ENCODE measurements around the gene PARVB.
"Not testable (repeated sequence)": the region's sequence is repeated elsewhere in the genome, so short reads cannot be mapped to it uniquely, and the experiment has no call there.

PARVB gene

DNA sequence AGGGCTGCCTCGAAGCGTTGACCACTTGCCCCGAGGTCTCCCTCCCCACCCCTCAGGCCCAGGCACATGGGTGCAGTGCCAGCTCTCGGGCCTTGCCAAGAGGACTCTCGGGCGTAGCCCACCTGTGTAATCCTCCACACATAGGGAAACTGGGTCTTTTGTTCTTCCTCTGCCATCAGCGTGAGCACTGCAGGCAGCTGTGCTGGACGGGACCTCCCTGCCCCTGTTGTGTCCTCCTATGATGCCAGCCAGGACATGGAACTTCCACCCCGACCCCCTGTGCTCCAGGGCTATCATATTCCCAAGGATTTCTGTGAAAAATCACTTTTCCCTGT is 66.4 kb downstream of the PARVB start:
- no peak for FAIRE-seq

GRCh38 chr22:44091021-44091721 is 67.1 kb downstream of the PARVB start:
- no peak for FAIRE-seq

DNA sequence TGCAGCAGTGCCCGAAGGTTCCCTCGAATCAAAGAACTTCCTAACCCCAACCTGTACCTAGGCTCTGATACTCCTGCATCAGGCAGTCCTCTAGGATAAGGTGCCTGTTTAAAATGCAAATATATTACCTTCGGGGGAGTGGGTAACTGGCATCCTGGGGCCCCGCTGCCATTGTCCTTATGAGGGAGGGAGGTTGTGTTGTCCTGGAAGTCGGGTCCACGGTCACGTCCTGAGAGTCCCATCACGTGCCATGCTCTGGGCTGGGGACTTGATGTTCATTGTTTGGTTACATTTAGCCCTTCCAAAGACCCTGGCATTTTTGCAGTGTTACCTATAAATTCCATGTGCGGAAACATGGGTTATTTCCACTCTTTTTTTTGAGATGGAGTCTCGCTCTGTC is 67.6 kb downstream of the PARVB start:
- no peak for FAIRE-seq

GRCh38 chr22:44092636-44093220 is 68.6 kb downstream of the PARVB start:
- no peak for FAIRE-seq

GRCh38 chr22:44093791-44094190 is 69.7 kb downstream of the PARVB start:
- FAIRE-seq, result no peak

DNA sequence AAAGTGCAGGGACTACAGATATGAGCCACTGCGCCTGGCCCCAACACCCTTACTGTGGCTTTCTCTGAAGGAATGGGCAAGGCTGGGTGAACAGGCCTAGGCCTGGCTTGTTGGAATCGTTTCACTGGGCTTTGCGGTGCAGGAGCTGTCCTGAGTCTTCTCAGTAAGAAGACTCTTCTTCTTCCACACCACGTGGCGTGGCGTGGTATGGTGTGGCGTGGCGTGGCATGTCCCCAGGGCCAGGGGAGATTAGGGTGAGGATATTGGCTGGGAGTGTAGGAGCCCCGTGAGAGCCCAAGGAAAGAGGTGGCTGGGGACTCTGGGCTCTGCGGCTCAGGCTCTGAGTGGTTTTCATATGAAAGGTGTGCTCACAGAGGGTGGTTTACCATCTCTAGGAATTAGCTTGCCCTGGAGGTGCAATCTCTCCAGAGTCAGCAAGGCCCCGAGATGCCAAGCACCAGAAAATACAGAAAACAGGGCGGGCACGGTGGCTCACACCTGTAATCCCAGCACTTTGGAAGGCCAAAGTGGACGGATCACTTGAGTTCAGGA is 70.7 kb downstream of the PARVB start:
- no peak for FAIRE-seq

DNA sequence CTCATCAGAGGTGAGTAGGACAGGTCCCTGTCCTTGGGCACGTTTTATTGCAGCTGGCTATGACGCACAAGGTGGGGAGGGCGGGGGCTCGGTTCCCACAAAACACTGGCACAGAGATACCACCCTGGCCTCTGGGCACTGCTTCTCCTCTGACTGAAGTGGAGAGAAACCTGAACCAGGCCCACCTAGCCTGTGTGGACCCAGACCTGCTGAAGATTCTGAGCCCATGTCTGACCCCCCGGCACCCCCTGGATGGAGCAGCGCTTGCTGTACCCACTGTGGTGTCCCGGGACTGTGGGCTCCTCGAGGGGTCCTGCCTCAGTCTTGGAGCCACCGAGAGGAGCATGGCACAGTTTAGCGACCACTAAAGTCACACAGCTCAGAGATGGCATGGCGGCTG is 72.6 kb downstream of the PARVB start:
- no peak for FAIRE-seq

DNA sequence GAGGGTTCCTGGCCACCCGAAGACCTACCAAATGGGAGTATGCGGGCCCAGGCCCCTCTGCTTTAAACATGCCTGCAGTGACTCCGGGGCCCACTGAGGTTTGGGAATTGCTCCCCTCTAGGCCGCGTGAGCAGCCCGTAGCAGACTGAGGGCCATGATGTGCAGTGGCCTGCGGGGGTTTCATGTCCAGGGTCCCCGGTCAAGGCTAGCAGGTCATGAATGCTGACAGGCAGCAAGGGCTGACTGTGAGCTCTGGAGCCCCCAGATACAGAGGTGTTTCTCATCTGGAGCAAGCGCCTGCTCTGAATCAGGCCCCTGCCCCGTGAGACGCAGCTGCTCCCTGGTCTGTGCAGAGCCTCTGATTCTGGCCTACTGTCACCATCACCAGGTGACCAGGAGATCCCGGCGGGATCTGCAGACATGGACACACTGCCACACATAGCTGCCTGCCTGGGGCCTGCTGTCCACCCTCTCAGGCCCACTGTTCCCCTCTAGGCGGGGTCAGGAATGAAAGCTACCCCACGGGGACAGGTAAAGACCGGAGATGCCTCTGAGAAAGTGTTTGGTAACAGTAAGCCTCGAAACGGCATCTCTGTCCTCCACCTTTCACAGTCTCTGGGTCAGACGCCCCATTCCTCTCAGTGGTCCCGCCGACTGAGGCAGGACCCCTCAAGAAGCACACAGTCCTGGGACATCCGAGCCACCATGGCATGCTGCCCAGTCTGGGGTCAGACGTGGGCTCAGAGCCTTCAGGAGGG is 73.3 kb downstream of the PARVB start:
- no peak for FAIRE-seq

- no peak for FAIRE-seq
These were observed 74.1 kb downstream of the PARVB start for GRCh38 chr22:44098021-44098739.

DNA sequence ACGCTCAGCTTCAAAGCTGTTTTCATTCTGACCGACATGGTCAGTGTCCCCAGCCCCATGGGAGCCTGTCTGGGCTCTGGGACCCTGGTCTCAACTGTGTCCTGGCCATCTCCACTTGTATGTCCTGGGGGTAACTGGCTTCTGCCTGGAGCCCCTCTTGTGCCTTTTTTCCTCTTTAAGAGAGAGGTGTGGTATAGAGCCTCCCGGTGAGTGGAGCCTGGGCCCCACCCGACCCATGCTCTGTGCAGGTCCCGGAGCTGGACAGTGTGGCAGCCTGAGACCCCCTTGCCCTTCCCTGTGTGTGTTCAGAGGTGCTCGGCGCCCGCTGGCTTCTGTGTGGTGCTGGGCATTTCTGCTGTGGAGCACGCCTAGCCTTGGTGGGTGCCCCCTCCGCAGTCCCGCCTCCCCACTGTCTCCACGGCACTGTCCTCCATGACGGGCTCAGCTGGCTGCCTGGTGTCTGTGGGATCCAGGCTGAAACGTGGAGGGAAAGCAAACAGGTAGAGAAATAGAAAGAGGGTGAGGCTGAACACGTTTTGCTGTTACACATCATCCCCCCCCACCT is 74.9 kb downstream of the PARVB start:
- FAIRE-seq, result no peak

- FAIRE-seq, result no peak
These were observed 75.6 kb downstream of the PARVB start for GRCh38 chr22:44099696-44100095.

DNA sequence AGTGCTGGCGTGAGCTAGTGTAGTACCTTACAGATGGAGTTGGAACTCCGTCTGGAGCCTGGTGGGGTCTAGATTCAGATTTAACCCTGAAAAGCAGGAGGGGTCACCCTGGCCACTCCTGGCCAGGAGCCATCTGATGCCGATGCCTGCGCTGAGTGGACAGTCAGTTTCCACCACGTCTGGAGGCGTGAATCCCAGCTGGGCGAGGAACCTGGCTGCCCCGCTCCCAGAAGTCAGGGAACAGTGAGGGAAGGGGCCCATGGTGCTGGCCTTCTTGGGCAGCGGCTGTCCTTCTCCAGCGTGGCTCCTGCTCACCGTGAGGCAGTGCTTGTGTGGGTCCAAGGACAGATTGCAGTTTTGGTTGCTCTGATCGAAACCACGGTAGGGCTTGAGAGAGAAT is 76.3 kb downstream of the PARVB start:
- FAIRE-seq, result no peak

DNA sequence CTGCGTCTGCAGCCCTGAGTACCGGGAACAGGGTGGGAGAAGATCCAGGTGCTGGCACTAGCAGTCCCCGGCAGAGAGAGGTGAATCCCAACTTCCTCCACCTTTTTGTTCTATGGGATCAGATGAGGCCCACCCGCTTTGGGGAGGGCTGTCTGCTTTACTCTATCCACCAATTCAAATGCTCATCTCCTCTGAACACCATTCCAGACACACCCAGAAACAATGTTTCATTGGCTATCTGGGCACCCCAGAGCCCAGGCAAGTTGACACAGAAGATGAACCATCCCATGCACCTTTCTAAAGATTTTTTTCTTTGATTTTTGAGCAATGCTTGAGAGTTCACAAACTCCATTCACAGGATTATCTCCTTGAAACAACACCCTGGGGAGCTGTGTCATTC is 78.0 kb downstream of the PARVB start:
- no peak for FAIRE-seq

DNA sequence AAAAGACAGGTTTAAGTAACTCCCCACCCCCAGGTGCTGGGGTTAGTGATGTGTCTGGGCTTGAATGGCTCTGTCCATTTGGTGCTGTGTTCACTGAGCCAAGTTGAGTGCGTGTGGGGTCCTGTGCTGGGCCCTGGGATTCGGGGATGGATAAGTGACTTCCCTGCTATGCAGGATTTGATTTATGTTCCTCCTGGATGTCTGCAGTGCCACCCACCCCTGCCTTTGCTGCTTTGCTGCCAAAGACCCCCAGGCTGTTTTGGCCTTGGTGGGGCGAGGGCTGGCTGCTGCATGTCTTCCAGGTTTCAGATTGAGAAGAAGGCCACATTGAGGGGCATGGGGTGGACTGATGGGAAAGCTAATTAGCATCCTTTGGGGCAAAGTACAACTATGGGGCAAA is 78.8 kb downstream of the PARVB start:
- no peak for FAIRE-seq

DNA sequence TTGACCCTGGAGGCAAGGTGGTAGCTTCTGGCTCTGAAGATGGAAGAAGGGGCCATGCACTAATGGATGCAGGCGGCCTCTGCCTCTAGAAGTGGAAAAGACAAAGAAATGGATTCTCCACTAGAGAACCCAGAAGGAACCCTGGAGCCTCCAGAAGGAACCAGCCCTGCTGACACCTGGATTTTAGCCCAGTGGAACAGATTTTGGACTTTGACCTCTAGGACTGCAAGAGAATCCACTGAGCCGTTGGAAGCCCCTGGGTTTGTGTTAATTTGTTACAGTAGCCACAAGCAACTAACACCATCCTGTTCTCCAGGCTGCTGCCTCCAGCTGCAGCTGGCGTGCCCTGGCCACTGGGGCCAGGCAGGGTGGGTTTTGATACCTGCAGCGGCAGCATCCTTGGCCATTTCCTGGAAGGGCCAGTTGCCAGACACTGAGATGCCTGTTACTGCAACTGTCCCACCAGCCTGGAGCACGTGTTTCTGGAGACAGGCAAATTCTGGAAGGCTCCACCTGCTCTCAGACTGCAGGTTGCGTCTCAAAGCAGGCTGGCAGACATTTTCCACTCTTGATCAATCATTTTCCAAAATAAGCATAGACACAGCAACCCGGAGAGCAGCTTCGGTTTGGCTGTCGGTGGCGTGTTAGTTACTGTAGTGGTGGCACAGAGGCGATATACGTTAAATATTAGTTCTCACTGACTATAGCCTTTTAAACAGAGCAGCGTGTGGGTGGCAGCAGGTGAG is 79.8 kb downstream of the PARVB start:
- FAIRE-seq, result no peak

DNA sequence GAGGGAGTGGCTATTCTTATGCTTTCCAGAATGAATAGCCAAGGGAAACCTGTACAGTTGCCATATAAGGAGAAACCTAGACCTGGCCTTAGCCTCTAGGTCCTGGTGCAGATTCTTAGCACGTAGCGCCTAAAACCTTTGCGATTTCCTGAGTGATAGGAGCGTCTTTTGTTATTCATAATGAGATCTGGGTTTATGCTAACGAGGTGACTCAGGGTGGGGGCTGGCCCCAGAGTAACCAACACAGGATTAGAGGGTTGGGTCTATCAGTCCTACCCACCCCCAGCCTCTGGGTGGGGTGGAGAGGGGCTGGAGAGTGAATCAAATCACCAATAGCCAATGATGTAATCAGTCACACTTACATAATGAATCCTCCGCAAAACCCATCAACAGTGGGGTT is 83.2 kb downstream of the PARVB start:
- FAIRE-seq, result no peak

DNA sequence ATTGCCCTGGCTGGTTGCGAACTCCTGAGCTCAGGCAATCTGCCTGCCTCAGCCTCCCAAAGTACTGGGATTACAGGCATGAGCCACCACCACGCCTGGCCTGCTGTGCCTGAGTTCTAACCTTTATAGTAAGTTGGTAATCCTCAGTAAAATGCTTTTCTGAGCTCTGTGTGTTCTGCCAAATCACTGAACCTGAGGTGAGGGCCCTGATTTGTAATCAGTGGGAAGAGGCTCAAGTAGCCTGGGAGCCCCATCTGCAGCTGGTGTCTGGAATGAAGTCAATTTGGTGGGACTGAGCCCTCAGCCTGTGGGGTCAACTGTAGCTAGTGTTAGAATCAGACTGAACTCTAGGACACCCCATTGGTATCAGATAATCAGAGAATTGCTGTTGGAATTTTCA is 84.0 kb downstream of the PARVB start:
- FAIRE-seq, result no peak

DNA sequence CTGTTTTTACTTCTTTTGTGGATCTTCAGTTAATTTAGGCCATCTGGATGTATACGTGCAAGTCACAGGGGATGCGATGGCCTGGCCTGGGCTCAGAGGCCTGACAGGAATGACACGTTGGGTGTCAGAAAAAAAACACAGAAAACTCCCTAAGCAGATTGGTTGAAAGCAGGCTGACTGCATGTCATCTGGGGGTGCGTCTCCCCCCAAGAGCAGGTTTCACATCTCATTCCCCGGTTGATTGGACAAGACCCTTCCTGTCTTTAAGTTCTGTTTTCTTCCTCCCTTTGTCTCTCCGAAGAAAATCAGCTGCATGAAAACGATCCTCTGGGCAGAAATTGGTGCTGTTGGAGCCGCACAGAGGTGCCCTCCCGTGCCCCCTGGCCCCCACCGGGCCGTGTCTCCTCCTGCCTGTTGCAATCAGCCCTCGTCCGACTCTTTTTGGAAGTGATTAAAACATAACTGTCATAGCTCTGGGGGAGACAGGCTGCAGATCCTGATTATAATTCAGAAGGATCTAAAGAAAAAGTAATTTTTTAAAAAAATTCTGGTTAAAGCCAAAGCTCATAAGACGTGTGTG is 84.8 kb downstream of the PARVB start:
- no peak for FAIRE-seq

DNA sequence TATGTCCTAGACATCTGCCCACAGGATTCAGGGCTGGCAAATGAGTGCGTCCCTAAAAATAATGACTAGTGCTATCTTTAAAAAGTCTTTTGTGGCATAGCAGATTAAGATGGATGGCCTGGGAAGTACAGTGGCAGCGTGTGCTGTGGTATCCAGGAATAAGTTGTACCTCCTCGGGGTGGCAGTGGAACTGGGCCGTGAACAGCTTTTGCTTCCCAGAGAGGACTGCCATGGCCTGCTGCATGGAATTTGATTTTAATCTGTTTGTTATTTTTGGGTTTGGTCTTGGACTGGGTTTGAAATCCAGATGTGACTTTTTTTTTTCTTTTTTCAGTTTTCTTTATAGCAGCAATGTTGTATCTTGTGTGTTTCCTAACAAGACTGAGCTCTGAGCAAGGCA is 85.3 kb downstream of the PARVB start:
- no peak for FAIRE-seq

- FAIRE-seq, result not testable (repeated sequence)
These were observed 86.6 kb downstream of the PARVB start for GRCh38 chr22:44110656-44111055.

DNA sequence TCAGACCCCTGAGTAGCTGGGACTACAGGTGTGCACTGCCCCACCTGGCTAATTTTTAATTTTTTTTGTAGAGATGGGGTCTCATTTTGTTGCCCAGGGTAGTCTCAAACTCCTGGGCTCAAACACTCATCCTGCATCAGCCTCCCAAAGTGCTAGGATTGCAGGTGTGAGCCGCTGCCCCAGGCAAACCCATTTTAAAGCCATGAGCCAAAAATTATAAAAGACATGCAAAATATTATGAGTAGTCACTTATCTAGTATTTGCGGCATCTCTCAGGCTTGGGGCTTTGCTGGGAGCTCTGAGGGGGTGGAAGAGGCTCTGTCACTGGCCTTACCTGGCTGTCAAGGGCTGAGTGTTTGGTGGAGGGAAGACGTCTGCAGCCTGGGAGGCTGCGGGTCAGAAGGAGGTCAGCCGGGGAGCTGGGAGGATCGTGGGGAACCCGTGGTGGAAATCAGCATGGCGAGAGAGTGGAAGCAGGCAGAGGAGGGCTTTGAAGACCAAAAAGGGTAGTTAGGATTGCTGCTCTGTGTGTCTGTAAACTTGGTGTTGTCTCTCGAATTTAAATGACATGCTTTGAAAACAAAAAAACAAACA is 87.6 kb downstream of the PARVB start:
- FAIRE-seq, result no peak
